GM18951 (cell line): ENCODE measurements around the gene UBAC2.

Experiments
- POLR2A ChIP-seq: IDR thresholded peaks from 4 replicates; pipeline ENCODE4 v1.6.1; 2011; ENCODE audit warnings: mild to moderate bottlenecking; ENCODE audit not compliant: insufficient read length, insufficient read depth; ENCODE audit errors: extremely low read depth
- in situ Hi-C: fragments of 300-500 bp; cut with MboI; formaldehyde crosslinking; loops from one replicate; pipeline ENCODE4 v1.12.0; 2022; ENCODE audit warnings: low sequenced_read_pairs, mixed read lengths, inconsistent platforms; ENCODE audit not compliant: unreplicated experiment

The UBAC2 gene

DNA sequence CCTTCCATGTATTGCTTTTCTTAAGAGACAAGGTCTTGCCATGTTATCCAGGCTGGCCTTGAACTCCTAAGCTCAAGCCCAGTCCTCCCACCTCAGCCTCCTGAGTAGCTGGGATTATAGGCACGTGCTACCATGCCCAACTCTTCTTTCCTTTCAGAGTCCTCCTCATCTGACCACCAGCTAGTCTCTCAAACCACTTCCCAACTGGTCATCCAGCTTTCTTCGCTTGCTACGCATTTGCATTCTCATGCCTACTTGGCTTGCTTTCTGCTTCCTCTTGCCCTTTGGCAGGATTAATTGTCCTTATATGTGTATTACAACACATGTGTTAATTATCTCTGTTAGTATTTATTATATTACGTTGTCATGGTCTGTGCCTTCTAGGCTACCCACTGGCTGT is 51.3 kb downstream of the UBAC2 start:
- no peak for TF ChIP-seq POLR2A
- in situ Hi-C loops: loop anchor here (25.0 kb wide), 1 partner anchor 390 kb away; no protein-coding TSS in a partner anchor

DNA sequence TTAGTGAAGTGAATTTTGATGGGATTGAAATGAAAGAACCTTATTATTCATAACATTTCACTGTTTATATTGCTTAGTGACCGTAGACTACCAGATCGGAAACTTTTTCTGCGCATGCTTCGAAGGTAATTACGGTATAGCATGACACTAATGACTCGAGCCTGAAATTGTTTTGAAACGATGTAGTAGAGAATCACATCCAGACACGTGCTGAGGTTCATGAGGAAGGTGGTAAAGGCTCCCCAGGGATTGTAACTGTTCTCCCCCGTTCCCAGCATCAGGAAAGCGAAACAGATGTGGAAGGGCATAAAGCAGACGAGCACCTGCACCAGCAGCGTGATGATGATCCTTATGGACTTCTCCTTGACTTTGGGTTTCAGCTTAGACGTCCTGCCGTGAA is 54.2 kb downstream of the UBAC2 start:
- in situ Hi-C loops: loop anchor here (25.0 kb wide), 1 partner anchor 393 kb away; no protein-coding TSS in a partner anchor
- TF ChIP-seq POLR2A: no peak

DNA sequence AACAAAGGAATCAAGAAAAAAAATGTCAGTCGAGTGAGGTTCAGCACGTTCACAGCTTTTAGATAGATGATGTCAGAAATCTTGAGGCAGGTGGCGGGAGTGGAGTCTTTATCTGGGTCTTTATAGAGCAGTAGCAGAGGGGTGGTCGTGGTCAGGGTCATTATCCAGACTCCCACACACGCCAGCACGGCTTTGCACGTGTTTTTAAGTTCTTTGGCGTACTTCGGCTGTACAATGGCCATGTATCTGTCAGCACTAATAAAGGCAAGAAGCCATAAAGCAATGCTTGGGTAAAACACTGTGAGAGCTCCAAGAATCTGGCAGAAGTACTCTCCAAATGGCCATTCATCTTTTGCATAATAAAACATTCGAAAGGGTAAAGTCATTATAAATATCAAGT is 54.6 kb downstream of the UBAC2 start:
- in situ Hi-C loops: loop anchor here (25.0 kb wide), 1 partner anchor 393 kb away; no protein-coding TSS in a partner anchor
- no peak for TF ChIP-seq POLR2A

DNA sequence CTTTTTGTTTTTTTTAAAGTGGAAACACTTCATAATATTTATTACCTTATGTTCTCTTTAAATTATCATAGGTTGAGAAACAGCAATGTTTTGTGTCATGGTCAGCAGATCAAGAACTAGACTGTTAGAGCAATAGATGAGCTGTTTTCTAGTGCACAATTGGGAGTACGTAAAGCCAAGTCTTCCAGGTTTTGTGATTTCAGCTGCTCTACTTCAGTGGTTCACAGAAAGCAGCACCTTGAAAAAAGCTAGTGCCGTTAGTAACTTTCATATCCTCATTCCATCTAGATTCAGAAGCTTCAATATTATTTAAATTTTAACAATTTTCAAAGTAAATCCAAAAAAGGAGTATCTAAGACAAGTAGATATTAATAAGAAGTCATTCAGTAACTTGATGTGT is 55.6 kb downstream of the UBAC2 start:
- in situ Hi-C loops: loop anchor here (25.0 kb wide), 1 partner anchor 394 kb away; no protein-coding TSS in a partner anchor
- TF ChIP-seq POLR2A: no peak

DNA sequence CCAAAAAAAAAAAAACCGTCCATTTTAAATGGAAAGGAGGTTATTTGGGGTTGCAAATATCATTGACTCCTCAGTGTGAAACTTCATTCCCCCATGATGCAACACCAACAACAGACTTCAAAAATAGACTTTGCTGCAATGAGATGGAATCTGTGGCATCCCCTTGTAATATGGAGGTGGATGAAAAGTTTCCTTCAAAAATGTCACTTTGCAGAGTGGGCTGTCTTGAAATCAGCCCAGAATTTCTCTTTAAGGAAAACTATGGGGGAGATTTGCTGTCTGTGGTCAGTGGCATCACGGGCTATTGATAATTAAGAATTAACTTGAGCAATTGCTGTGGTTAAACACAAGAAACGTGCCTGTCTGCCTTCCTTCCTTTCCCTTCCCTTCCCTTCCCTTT is 56.1 kb downstream of the UBAC2 start:
- in situ Hi-C loops: loop anchor here (25.0 kb wide), 1 partner anchor 394 kb away; no protein-coding TSS in a partner anchor
- TF ChIP-seq POLR2A: no peak

DNA sequence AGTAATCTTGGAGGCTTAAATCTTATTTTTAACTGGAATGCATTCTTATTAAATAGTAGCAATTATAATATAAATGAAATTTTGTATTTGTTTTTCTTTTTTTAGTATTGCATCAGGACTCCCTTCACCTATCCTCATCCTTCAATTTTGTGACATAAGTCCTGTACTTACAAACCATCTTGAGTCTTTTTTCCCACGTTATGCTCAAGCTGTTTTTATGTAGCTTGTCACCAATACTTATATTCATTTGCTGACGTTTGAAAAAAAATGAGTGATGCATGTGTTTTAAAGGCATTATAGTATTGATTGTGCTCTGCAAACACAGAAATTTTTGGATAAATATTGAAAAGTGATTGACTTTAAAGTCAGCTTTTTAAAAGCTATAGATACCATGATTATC is 56.6 kb downstream of the UBAC2 start:
- TF ChIP-seq POLR2A: no peak
- in situ Hi-C loops: loop anchor here (25.0 kb wide), 1 partner anchor 395 kb away; no protein-coding TSS in a partner anchor

DNA sequence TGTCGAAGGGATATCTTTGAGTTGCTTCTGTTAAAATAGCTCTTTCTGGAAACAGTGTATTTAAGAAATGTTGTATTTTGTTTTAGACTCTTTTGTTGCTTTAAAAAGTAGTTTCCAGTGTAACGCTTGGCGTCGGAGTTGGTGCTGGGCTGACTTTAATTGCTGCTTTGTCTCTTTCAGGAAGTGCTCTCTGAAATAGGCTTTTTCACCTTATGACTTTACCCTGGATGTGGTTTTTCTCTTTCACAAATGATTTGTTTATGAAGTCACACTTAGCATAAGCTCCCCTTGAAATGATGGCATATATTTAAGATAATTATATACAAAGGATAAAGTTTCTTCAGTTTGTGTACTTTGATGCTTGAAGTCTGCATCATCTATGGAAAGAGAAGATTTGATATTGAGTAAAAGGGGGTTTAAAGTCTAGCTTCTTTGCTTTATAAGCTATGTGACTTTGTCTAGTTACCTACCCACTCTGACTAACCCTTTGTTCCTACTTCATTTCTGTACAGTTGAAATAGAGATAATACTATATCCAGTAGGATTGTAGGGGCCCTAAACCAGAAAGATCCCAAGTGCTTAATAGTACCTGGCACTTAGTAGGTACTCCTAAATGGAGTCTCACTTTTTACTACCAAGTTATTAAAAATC is 57.7 kb downstream of the UBAC2 start, which contains the start of gene GPR18:
Gene GPR18, minus strand, starts transcription at position 170 of the 651 bp plus-strand sequence. CDS start 2,507 bp downstream, outside the sequence.
- no peak for TF ChIP-seq POLR2A
- in situ Hi-C loops: loop anchor here (25.0 kb wide), 1 partner anchor 396 kb away; no protein-coding TSS in a partner anchor

DNA sequence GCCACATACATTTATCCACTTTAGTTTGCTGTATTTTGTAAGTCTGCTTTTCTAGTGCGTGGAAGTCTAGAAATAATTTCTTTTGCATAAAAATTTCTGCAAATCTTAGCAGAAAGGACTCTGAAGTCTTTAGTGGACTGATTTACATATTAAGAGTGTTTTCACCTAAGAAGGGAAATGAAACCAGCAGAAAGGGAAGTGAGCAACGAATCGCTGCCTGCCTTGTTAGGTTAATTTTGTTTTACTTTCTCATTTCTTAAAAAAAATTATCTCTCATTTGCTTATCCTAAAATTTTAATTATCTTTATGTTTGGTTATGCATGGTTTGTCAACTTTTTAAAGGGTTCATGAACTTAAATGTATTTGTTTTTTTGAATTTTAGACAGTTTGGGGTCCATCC is 58.3 kb downstream of the UBAC2 start:
- in situ Hi-C loops: loop anchor here (25.0 kb wide), 1 partner anchor 397 kb away; no protein-coding TSS in a partner anchor
- TF ChIP-seq POLR2A: no peak

DNA sequence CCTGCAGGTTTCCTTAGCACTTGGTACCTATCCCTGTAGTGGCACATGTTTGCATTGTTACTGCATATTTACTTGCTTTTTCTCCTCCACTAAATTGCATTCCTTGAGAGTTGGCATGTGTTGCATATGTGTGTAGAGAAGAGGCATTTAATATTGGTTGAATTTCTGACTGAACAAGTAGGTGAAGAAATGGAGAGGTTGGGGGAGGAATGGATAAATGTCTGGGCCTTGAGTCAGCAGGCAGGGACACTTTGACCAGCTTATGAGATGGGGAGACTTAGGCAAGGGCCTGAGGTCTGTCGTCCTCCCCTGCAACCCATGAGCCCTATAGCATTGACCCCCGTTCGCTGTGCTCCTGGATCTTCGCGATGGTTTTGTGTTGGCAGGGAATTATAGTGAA is 59.6 kb downstream of the UBAC2 start:
- no peak for TF ChIP-seq POLR2A
- in situ Hi-C loops: loop anchor here (5.0 to 25.0 kb wide), 2 partner anchors 83 to 398 kb away; no protein-coding TSS in a partner anchor

DNA sequence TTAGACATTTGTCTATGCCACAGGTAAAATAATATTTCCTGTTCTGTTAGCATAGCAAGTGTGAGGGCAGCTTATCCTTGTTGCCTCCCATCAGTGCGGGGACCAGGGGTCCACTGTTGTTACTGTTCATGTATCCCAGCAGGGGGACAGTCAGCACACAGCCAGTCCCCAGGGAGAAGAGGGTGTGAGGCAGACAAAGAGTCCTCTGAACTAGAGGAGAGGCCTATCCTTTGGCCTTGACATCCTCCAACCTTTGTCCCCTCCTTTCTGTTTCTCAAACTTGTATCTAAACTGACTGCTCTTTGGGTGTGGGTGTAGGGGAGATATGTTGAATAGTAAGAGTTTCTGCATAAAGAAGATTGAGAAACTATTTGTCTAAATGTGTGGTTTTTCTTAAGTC is 60.4 kb downstream of the UBAC2 start:
- TF ChIP-seq POLR2A: no peak
- in situ Hi-C loops: loop anchor here (5.0 to 25.0 kb wide), 2 partner anchors 84 to 399 kb away; no protein-coding TSS in a partner anchor

DNA sequence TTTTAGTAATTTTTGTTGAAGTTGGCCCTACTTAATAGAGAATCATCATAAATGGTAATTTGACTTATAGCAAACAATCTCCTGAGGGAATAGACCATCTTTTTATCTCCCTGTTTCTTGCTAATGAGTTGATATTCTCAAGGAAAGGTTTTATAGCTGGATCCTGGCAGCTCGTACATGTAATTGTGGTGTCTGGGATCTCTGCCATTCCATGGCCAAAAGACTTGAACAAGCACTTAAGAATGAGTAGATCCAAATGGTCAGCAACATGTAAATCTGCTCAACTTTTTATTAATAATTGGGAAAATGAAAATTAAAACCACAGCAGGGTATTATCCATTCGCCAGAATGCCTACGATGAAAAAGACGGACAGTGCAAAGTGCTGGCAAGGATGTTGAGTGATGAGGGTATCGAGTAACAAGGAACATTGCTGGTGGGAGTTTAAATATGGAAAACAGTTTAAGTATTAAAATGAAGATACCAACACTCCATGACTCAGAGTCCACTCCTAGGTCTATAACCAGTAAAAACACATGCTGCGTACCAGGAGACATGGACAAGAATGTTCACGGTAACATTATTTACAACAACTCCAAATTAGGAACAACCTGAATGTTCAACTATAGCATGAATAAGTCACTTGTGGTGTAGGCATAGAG is 62.6 kb downstream of the UBAC2 start:
- no peak for TF ChIP-seq POLR2A
- in situ Hi-C loops: loop anchor here (5.0 to 25.0 kb wide), 2 partner anchors 86 to 401 kb away; no protein-coding TSS in a partner anchor

DNA sequence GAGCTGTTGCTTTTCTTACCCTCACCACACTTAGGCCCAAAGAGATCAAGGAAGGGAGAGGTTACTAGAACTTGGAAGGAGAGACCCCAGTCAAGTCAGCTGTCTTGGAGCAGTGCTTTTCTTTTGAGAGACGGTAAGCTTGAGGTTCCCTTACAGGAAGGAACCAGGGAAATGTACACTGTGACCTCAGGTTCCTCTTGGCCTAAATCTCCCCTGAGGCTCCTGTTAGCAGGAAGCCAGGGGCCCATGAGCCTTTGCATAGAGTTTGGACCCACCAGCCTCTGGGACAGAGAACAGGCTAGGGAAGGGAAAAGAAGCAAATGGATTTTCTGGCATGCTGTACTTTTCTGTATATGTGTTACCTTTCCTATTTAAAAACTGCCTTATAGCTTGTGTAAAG is 63.4 kb downstream of the UBAC2 start:
- in situ Hi-C loops: loop anchor here (5.0 to 25.0 kb wide), 2 partner anchors 87 to 402 kb away; no protein-coding TSS in a partner anchor
- no peak for TF ChIP-seq POLR2A

DNA sequence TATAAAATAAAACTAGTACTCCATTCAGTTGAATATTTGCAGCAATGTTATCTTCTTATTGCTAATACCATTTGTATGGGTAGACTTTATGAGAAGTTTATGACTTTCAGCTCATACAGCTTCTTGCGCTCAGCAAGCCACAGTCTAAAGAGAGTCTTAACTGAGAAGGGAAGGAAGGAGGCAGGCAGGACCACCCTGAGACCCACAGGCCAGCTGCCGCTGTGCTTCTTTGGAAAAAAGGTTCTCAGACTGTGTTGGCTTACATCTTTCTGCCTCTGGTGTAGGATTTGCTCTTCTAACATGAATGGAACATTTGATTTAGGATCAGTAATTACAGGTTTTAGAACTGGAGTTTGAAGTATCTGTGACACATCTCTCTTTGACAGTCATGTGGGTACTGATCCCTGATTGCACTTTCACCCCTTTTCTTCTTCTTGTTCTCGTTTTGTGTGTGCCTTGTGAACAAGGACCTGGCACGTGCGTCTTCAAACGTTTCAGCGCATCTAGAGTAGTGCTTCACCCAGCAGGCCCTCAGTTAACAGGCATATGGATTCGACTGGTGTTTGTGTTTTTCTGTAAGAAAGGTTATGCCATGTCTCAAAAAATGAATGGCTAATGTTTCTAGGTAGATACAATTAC is 64.6 kb downstream of the UBAC2 start:
- TF ChIP-seq POLR2A: no peak
- in situ Hi-C loops: loop anchor here (5.0 to 25.0 kb wide), 2 partner anchors 172 to 403 kb away; no protein-coding TSS in a partner anchor
